Measurements from ENCODE around the gene EZH1. TPM values are rescaled to one million over a fixed set of nuclear protein-coding genes. Genes with fewer than 3 reads are reported as not detected.
A peak's percentile ranks its signal among the peaks of the same experiment; 100 is the strongest.

The EZH1 gene
- polyA plus RNA-seq, 4 donors = 8.1 to 33.0 (median 13.0) TPM

GRCh38 chr17:42766124-42766523 lies 21.3 kb upstream of the EZH1 start:
- H3K4me3 ChIP-seq (ENCODE audit: low read depth in 1 of 3, low read length in 3 of 3) = no peak overlapping the region
- no peaks in the 10 kb centered on the region for H3K9me3 ChIP-seq (ENCODE audit: control insufficient read depth in 2 of 2, insufficient read depth in 1 of 2, low read depth in 1 of 2, low read length in 1 of 2)
- no peaks in the 10 kb centered on the region for H3K36me3 ChIP-seq (ENCODE audit: control insufficient read depth in 3 of 3, insufficient read depth in 2 of 3, low read depth in 1 of 3, low read length in 3 of 3)
- H3K27ac ChIP-seq (ENCODE audit: low read depth in 1 of 3, low read length in 2 of 3) = no peak overlapping the region
- 75 to 83% (median 78%) methylated on average over 5 to 6 of the region's 6 CpGs for WGBS, 3 donors
- H3K27me3 ChIP-seq (ENCODE audit: control insufficient read depth in 3 of 3, insufficient read depth in 3 of 3, low read length in 3 of 3) = peaks cover 0 to 8% (median 3%) of the 10 kb centered on the region in 3 donors
- H3K4me1 ChIP-seq (ENCODE audit: control insufficient read depth in 3 of 3, insufficient read depth in 2 of 3, low read depth in 1 of 3, low read length in 2 of 3) = peaks cover 0 to 11% (median 0%) of the 10 kb centered on the region in 3 donors
- DNase-seq (no peak), FAIRE-seq (no peak)

- H3K27ac ChIP-seq (ENCODE audit: low read depth in 1 of 3, low read length in 2 of 3) = peak overlapping the region in 2 of 3 donors; percentile 1 to 24
These were observed 16.8 kb upstream of the EZH1 start for GRCh38 chr17:42761638-42762037.

GRCh38 chr17:42760652-42761581 lies 16.1 kb upstream of the EZH1 start, which contains the start of gene RAMP2:
RAMP2 (plus strand) TSS chr17:42761227; CDS start chr17:42761262, 35 bp downstream.
- FAIRE-seq (no peak), DNase-seq (peak; percentile 11 to 63)
- no peaks in the 10 kb centered on the region for H3K36me3 ChIP-seq (ENCODE audit: control insufficient read depth in 3 of 3, insufficient read depth in 2 of 3, low read depth in 1 of 3, low read length in 3 of 3)
- H3K27me3 ChIP-seq (ENCODE audit: control insufficient read depth in 3 of 3, insufficient read depth in 3 of 3, low read length in 3 of 3) = peaks cover 0 to 12% (median 3%) of the 10 kb centered on the region in 3 donors
- H3K4me3 ChIP-seq (ENCODE audit: low read depth in 1 of 3, low read length in 3 of 3) = peak within 1 kb of the TSS; percentile 20 to 57 (median 50)
- H3K4me1 ChIP-seq (ENCODE audit: control insufficient read depth in 3 of 3, insufficient read depth in 2 of 3, low read depth in 1 of 3, low read length in 2 of 3) = peaks cover 0 to 22% (median 0%) of the 10 kb centered on the region in 3 donors
- WGBS, 3 donors = 3 to 5% (median 4%) methylated on average over 54 to 92 of the region's 92 CpGs
- peak within 1 kb of the TSS in 2 of 3 donors; percentile 1 to 24 for H3K27ac ChIP-seq (ENCODE audit: low read depth in 1 of 3, low read length in 2 of 3)
- H3K9me3 ChIP-seq (ENCODE audit: control insufficient read depth in 2 of 2, insufficient read depth in 1 of 2, low read depth in 1 of 2, low read length in 1 of 2) = no peaks in the 10 kb centered on the region

More at GRCh38 chr17:42761638-42762037, 16.8 kb upstream of the EZH1 start:
- Histone ChIP-seq H3K27me3 (ENCODE audit: control insufficient read depth in 3 of 3, insufficient read depth in 3 of 3, low read length in 3 of 3) (peaks cover 0 to 12% (median 3%) of the 10 kb centered on the region in 3 donors), H3K36me3 (ENCODE audit: control insufficient read depth in 3 of 3, insufficient read depth in 2 of 3, low read depth in 1 of 3, low read length in 3 of 3) (no peaks in the 10 kb centered on the region), H3K4me1 (ENCODE audit: control insufficient read depth in 3 of 3, insufficient read depth in 2 of 3, low read depth in 1 of 3, low read length in 2 of 3) (peaks cover 0 to 22% (median 0%) of the 10 kb centered on the region in 3 donors), H3K9me3 (ENCODE audit: control insufficient read depth in 2 of 2, insufficient read depth in 1 of 2, low read depth in 1 of 2, low read length in 1 of 2) (no peaks in the 10 kb centered on the region), H3K4me3 (ENCODE audit: low read depth in 1 of 3, low read length in 3 of 3) (peak overlapping the region in 2 of 3 donors; percentile 48 to 50)
- WGBS, 3 donors = 31 to 62% (median 48%) methylated on average over 9 to 12 of the region's 12 CpGs
- FAIRE-seq (no peak), DNase-seq (no peak)

- DNase-seq = no peak
- WGBS, 3 donors = 29 to 43% (median 38%) methylated on average over 11 of the region's 11 CpGs
- no peak overlapping the region for H3K27ac ChIP-seq (ENCODE audit: low read depth in 1 of 3, low read length in 2 of 3)
- H3K9me3 ChIP-seq (ENCODE audit: control insufficient read depth in 2 of 2, insufficient read depth in 1 of 2, low read depth in 1 of 2, low read length in 1 of 2) = no peaks in the 10 kb centered on the region
- peaks cover 0 to 12% (median 3%) of the 10 kb centered on the region in 3 donors for H3K27me3 ChIP-seq (ENCODE audit: control insufficient read depth in 3 of 3, insufficient read depth in 3 of 3, low read length in 3 of 3)
- no peak for FAIRE-seq
- H3K36me3 ChIP-seq (ENCODE audit: control insufficient read depth in 3 of 3, insufficient read depth in 2 of 3, low read depth in 1 of 3, low read length in 3 of 3) = no peaks in the 10 kb centered on the region
- H3K4me3 ChIP-seq (ENCODE audit: low read depth in 1 of 3, low read length in 3 of 3) = peak overlapping the region in 2 of 3 donors; percentile 50 to 57
- peaks cover 0 to 22% (median 0%) of the 10 kb centered on the region in 3 donors for H3K4me1 ChIP-seq (ENCODE audit: control insufficient read depth in 3 of 3, insufficient read depth in 2 of 3, low read depth in 1 of 3, low read length in 2 of 3)
These were observed 15.3 kb upstream of the EZH1 start for GRCh38 chr17:42759982-42760651.

GRCh38 chr17:42754782-42755181 lies 9.9 kb upstream of the EZH1 start:
- Histone ChIP-seq H3K4me1 (ENCODE audit: control insufficient read depth in 3 of 3, insufficient read depth in 2 of 3, low read depth in 1 of 3, low read length in 2 of 3) (peaks cover 0 to under 1% (median 0%) of the 10 kb centered on the region in 3 donors), H3K27me3 (ENCODE audit: control insufficient read depth in 3 of 3, insufficient read depth in 3 of 3, low read length in 3 of 3) (no peaks in the 10 kb centered on the region), H3K36me3 (ENCODE audit: control insufficient read depth in 3 of 3, insufficient read depth in 2 of 3, low read depth in 1 of 3, low read length in 3 of 3) (no peaks in the 10 kb centered on the region), H3K9me3 (ENCODE audit: control insufficient read depth in 2 of 2, insufficient read depth in 1 of 2, low read depth in 1 of 2, low read length in 1 of 2) (no peaks in the 10 kb centered on the region), H3K27ac (ENCODE audit: low read depth in 1 of 3, low read length in 2 of 3) (no peak overlapping the region), H3K4me3 (ENCODE audit: low read depth in 1 of 3, low read length in 3 of 3) (no peak overlapping the region)
- FAIRE-seq (no peak), DNase-seq (no peak)
- 58 to 73% (median 69%) methylated on average over 3 of the region's 3 CpGs for WGBS, 3 donors

- DNase-seq (no peak), FAIRE-seq (no peak)
- no peaks in the 10 kb centered on the region for H3K9me3 ChIP-seq (ENCODE audit: control insufficient read depth in 2 of 2, insufficient read depth in 1 of 2, low read depth in 1 of 2, low read length in 1 of 2)
- no peaks in the 10 kb centered on the region for H3K27me3 ChIP-seq (ENCODE audit: control insufficient read depth in 3 of 3, insufficient read depth in 3 of 3, low read length in 3 of 3)
- no peaks in the 10 kb centered on the region for H3K36me3 ChIP-seq (ENCODE audit: control insufficient read depth in 3 of 3, insufficient read depth in 2 of 3, low read depth in 1 of 3, low read length in 3 of 3)
- no peak overlapping the region for H3K27ac ChIP-seq (ENCODE audit: low read depth in 1 of 3, low read length in 2 of 3)
- H3K4me1 ChIP-seq (ENCODE audit: control insufficient read depth in 3 of 3, insufficient read depth in 2 of 3, low read depth in 1 of 3, low read length in 2 of 3) = no peaks in the 10 kb centered on the region
- WGBS, 3 donors = 56 to 65% (median 59%) methylated on average over 7 of the region's 7 CpGs
- H3K4me3 ChIP-seq (ENCODE audit: low read depth in 1 of 3, low read length in 3 of 3) = no peak overlapping the region
These were observed 6.8 kb upstream of the EZH1 start for GRCh38 chr17:42751628-42752027.

GRCh38 chr17:42750739-42751344 lies 6.0 kb upstream of the EZH1 start:
- Histone ChIP-seq H3K36me3 (ENCODE audit: control insufficient read depth in 3 of 3, insufficient read depth in 2 of 3, low read depth in 1 of 3, low read length in 3 of 3) (no peaks in the 10 kb centered on the region), H3K4me3 (ENCODE audit: low read depth in 1 of 3, low read length in 3 of 3) (no peak overlapping the region), H3K9me3 (ENCODE audit: control insufficient read depth in 2 of 2, insufficient read depth in 1 of 2, low read depth in 1 of 2, low read length in 1 of 2) (no peaks in the 10 kb centered on the region), H3K4me1 (ENCODE audit: control insufficient read depth in 3 of 3, insufficient read depth in 2 of 3, low read depth in 1 of 3, low read length in 2 of 3) (no peaks in the 10 kb centered on the region), H3K27me3 (ENCODE audit: control insufficient read depth in 3 of 3, insufficient read depth in 3 of 3, low read length in 3 of 3) (no peaks in the 10 kb centered on the region), H3K27ac (ENCODE audit: low read depth in 1 of 3, low read length in 2 of 3) (peak overlapping the region in 1 of 3 donors; percentile 63)
- no peak for DNase-seq
- FAIRE-seq = no peak
- 36 to 57% (median 43%) methylated on average over 3 of the region's 3 CpGs for WGBS, 3 donors
